HG02642 (cell line): Measurements from ENCODE around the gene SARM1.
A peak's percentile ranks its signal among the peaks of the same experiment; 100 is the strongest.

ENCODE experiments used
- ATAC-seq: cut with Tn5 transposase; IDR thresholded peaks from one replicate; pipeline ENCODE4 v1.9.1; 2021; ENCODE audit warnings: mild to moderate bottlenecking; ENCODE audit not compliant: unreplicated experiment, poor library complexity

The SARM1 gene

DNA sequence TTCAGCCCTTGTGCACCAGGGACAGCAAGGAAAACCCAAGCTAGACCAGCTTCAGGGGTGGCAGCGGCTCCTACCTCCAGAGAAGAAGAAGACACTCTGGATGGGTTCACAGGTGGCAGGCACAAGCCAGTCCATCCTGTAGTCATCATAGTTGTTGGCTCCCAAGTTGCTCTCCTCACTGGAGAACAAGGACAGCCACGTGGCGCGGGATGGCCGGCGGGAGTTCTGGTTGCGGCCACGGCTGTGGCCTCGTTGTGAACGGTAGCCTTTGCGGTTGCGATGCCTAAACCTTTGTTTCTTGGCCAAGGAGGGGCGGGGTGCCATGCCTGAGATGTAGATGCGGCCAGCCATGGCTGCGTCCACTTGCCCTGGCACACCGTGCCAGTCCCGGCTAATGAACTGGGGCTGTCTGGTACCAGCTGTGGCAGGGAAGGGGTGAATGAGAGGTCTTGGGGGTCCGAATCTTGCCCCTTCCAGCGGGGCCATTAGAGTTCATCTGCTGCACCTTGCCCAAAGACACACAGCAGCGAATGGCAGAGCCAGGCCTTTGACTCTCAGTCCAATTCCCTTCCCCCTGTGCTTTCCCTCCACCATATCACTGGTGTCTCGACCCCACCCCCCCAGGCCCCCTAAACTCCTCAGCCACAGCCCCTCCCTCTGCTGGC, 3.7 kb upstream of the SARM1 start:
- ATAC-seq: no peak

DNA sequence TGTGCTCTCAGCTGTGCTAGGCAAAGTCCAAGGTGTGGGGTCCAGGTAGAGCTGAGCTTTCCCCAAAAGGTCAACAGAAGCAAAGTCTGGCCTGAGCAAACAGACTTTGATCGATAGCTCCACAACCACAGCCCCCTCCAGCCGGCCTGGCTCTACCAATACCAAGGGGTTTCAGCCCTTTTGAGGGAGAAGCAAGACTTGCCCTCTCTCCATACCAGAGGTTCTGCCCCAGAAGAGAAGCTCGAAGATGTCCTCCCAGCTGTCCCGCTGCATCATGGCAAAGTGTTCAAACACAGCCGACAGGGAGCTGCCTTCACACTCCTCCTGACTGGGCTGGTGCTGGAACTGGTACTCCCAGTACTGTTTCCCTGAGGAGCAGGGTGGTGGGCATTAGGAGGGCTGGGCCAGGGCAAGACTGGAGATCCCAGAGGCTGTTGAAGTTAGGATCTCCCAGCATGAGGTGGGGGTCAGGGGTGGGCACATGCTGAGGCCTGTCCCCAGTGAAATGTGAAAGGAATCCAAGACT, 3.1 kb upstream of the SARM1 start:
- ATAC-seq: no peak

DNA sequence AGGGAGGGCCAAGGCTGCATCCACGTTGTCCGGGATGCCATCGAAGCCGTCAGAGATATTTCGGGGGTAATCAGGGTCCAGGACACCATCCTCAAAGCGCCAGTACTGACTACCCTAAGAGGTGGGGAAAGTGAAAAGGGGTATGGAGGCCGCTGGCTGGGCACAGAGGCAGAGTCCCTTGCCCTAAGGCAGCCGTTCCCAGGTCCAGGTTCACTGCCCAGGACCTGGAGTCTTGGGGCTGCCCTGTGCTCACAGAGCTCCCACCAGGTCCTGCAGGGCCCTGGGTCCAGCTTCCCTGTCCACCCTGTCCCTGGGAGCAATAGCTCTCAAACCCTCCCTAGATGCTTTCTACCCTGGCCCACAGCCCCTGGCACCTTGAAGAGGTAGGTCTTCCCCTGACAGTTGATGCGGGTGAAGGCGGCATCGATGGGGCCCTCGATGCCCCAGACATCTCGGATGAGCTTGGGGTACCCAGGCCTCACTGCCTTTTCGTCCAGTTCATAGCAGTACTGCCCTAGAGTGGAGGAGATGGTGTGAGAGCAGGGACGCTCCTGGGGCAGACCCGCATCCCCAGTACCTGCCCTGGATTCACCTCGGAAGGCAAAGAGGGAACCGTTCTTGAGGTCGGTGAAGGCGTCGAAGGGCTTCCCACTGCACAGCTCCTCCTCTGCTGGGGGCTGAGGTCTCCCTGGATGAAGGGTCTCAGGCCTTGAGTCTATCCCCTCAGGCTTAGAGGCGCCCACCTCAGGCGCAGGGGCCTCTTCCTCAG, 2.4 kb upstream of the SARM1 start:
- ATAC-seq: no peak

DNA sequence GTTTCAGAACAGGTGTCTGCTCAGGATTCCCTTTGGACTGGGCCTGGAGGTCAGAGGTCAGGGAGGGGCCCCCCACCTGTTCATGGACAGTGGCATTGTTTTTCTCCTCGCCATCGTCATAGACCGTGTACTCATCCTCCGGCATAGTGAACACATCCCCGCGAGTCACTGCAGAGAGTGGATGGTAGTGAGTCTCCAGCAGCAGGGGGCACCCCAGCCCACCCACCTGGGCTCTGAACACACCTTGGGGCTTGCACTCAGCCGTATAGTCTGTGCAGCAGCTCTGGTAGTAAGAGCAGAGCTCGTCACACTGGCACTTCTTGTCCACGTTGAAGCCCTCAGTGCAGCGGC, 1.8 kb upstream of the SARM1 start:
- ATAC-seq: no peak

DNA sequence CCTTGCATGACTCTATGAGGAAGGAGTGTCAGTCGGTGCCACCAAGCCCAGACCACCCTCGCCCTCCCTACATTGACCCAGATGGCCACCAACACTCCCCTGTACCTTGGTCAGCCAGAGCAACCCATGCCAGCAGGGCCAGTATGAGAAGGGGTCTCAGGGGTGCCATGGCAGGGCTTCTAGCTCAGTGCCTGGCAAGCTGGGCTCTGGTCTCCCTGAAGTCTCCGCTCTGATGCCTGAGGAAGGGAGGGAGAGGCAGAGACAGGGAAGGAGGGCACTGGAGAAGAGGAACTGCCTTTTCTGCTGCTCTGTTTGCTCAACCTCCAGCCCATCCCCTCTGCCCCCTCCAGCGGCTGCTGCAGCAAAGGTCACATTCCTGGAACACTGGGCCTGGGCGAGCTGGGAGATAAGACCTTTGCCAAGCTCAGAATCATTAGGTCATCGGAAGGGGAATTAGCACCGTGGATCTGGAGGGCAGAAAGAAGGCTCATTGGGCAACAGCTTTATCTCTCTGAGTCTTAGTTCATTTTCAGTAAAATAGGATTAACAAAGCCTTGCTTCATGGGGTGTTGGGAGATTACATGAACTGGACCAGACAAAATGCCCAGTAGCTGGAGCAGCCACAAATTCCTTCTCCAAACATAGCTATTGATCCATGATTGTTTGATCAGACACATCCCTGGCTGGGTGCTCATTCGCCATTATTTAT, 1.3 kb upstream of the SARM1 start, which contains the start of gene VTN:
VTN (minus strand) TSS at position 273 of the 709 bp plus-strand sequence; CDS start at position 169, 104 bp downstream.
- ATAC-seq: no peak

DNA sequence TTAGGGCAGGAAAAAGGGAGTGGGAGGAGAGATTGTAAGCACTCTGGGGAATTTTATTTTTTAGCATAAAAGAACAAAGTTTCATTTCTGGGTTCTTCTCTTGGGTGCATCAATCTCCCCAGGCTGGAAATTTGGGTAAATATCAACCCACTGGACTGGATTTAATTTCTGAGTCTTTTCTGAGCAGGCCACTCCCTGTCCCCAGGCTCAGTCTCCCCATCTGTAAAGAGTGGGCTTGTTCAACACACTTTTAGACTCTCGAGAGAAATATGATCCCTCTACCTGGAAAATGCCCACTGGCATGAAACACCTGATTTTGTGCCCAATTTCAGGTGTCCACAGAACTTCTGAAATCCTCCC, 770 bp upstream of the SARM1 start:
- ATAC-seq: no peak

DNA sequence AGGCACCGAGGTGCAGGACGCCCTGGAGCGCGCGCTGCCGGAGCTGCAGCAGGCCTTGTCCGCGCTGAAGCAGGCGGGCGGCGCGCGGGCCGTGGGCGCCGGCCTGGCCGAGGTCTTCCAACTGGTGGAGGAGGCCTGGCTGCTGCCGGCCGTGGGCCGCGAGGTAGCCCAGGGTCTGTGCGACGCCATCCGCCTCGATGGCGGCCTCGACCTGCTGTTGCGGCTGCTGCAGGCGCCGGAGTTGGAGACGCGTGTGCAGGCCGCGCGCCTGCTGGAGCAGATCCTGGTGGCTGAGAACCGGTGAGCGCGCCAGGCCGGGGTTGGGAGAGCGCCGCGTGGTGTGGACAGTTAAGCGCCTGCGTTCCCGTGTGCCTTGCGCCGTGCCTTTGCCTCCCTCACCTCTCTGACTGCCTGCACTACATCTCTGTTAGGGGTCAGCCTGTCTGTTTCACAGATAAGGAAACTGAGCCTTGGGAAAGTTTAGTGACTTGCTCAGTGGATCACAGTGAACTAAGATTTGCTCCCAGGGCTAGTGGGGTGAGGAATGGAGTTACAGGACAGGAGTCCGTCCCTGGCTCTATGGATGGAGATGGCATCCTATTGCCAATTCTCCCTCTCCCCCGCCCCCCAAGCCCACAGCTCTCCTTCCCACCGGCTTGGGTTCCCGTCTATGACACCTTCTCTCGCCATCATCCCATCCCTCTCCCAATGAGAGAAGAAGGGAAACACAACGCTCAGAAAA, 880 bp downstream of the SARM1 start:
- peak; percentile 14 for ATAC-seq

DNA sequence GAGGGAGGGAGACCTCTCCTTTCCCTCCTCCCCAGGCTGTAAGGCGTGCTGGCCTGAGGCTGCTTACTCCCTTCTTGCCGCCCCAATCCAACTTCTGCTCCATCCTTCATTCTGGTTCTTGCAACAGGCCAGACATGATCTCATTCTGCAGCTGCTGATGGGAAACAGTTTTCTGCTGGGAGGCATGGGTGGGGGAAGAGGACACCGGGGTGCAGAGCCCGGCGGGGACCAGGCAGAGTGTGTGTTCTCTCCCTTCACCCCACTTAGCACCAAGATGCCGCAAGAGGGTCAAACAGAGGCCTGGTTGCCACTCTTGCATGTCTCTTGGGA, 1.4 kb downstream of the SARM1 start:
- no peak for ATAC-seq

DNA sequence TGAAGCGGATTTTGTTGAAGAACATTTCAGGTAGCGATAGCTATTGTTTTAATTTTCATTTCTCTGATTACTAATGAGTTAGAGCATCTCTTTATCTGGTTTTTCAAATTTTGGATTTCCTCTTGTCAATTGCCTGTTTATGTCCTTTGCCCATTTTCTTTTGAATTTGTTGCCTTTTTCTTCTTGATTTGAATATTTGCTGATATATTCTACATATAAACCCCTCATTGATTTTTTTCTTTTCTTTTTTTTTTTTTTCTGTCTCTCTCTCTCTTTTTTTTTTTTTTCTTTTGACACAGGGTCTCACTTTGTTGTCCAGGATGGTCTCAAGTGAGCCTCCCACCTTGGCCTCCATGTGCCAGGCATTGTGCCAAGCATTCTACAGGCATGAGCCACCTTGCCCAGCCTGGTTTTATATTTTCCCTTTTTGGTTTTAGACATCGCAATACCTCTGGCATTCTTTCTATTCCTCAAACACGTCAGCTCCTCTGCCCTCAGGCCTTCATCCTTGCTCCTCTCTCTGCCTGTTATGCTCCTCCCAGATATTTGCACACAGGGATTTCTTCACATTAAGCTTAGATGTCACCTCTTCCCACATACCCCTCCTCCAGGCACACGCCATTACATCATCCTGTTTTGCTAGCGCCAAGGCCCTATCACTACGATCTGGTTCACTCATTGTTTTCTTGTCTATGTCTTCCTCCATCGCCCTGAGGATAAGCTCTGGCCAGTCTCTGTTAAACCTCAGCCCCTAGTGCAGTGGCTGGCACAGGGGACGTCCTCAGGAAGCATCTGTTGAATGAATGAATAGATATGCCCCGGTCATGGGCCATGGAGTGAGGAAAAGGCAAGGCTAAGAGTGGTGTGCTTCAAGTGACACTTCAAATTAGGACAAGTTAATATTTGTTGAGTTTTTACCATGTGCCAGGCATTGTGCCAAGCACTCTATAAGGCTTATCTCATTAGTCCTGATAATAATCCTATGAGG, 8.6 kb downstream of the SARM1 start:
- ATAC-seq: no peak

DNA sequence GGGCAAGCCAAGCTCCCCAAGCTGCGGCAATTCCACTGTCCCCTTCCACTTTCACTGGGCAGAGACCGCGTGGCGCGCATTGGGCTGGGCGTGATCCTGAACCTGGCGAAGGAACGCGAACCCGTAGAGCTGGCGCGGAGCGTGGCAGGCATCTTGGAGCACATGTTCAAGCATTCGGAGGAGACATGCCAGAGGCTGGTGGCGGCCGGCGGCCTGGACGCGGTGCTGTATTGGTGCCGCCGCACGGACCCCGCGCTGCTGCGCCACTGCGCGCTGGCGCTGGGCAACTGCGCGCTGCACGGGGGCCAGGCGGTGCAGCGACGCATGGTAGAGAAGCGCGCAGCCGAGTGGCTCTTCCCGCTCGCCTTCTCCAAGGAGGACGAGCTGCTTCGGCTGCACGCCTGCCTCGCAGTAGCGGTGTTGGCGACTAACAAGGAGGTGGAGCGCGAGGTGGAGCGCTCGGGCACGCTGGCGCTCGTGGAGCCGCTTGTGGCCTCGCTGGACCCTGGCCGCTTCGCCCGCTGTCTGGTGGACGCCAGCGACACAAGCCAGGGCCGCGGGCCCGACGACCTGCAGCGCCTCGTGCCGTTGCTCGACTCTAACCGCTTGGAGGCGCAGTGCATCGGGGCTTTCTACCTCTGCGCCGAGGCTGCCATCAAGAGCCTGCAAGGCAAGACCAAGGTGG, 9.8 kb downstream of the SARM1 start:
- ATAC-seq: no peak

DNA sequence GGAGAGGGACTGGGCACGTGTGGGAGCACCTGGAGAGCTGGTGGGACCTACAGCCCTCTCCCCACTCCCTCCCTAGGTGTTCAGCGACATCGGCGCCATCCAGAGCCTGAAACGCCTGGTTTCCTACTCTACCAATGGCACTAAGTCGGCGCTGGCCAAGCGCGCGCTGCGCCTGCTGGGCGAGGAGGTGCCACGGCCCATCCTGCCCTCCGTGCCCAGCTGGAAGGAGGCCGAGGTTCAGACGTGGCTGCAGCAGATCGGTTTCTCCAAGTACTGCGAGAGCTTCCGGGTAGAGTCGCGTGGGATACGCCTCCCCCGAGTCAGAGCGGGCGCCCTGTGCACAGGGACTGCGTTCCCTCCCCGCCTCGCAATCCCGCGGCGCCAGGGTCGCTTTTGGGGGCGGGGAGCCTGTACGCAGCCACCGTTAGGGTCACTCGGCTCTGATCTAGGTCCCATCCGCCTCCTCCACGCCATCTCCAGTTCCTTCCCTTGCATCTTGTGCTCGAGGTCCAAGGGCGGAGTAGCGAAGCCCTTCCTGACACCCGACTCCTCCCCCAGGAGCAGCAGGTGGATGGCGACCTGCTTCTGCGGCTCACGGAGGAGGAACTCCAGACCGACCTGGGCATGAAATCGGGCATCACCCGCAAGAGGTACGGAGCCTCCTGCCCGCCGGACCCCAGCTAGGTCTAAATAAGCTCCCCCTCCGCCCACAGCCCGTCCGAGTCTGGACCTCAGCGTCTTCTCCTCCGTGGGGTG, 13.0 kb downstream of the SARM1 start:
- ATAC-seq: peak; percentile 79

DNA sequence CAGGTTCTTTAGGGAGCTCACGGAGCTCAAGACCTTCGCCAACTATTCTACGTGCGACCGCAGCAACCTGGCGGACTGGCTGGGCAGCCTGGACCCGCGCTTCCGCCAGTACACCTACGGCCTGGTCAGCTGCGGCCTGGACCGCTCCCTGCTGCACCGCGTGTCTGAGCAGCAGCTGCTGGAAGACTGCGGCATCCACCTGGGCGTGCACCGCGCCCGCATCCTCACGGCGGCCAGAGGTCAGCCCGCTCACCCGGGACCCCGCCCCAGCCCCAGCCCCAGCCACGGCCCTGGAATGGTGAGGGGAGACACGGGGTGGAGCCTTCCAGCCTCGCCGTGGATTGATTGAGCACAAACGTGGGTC, 13.5 kb downstream of the SARM1 start:
- peak; percentile 29 for ATAC-seq

DNA sequence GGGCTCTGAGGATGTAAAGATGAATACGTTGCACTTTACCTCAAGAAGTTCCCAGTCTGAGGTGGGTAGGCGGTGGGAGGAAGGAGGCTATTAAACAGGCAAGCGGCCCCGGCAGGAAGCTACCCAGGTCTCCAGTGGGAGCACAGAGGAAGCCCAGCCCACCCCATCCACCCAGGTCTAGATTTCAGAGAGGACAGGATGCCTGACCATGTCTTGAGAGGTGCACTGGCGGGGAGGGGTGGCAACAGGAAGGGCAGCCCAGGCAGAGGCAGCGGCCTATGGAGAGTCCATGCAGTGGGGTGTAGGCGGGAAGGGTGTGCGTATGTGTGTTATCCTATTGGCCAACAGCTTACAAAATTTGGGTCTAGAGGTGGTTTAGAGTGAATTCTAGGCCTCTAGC, 13.9 kb downstream of the SARM1 start:
- ATAC-seq: no peak

DNA sequence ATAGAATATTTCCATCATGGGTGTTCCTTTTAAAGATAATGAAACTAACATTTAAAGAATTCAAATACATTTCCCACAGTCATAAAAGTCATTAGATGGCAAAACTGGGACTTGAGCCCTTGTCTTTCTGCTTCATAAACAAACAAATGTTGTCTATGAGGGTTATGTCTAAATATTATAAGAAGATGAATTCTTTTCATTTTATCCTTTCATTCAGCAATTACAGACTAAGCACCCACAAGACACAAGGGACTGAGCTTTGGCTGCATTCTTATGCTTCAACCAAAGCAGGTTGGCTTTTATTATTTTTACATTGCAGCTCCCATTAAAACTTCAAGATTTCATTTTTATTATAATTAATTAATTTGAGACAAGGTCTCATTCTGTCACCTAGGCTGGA, 14.9 kb downstream of the SARM1 start:
- no peak for ATAC-seq

DNA sequence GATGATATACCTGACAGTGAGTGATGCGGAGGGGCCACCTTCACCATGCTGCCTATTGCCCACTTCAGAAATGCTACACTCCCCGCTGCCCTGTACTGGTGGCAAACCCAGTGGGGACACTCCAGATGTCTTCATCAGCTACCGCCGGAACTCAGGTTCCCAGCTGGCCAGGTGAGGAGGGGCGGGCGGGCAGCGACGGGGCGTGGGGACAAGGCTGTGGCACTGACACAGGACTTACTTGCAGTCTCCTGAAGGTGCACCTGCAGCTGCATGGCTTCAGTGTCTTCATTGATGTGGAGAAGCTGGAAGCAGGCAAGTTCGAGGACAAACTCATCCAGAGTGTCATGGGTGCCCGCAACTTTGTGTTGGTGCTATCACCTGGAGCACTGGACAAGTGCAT, 16.6 kb downstream of the SARM1 start:
- ATAC-seq: no peak

DNA sequence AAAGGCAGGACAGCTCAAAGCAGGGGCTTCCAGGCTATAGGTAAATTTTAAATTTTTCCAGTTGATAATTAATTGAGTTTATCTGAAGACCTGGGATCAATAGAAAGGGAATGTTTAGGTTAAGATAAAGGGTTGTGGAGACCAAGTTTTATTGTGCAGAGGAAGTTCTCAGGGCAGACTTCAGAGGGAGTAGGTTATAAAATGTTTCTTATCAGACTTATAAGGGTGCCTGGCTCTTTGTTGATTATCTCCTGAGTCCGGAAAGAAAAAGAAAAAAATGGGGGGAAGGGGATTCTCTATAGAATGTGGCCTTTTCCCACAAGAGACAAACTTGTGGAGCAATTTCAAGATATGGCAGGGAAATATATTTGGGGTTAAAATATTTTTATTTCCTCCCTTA, 18.6 kb downstream of the SARM1 start:
- ATAC-seq: no peak

DNA sequence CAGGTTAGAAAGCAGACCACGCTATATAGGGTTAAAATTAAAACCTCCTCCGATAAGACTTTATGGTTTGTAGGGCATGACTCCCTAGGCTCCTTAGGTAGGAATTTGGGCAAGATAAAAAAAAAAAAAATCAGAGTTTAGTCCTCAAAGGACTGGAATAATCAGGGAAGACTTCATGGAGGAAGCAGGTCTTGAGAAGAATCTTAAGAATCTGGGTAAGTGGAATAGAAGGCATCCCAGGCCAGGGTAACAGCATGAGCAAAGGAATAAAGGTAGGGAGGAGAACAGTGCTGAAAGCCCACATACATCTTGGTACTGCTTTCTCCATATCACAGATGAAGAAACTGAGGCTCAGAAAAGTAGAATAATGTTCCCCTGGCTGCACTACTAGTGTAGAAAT, 19.1 kb downstream of the SARM1 start:
- ATAC-seq: no peak

DNA sequence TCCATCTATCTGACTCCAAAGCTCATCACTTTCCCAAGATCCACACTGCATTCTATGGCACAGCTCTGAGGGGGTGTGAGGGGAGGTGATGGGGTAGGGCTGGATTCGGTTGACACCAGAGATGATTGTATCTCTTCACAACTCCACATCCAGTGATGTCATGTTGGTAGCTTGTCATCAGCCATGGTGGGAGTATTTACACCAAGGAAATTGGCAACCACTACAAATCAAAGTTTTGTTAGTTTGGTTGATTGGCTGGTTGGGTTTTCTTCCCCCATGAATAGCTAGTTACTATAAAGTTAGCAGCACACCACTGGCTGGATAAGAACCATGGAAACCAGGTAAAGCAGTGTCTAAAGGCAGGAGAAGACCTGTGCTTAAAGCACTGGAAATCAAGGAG, 19.5 kb downstream of the SARM1 start:
- ATAC-seq: no peak
